ENCODE results near the gene RAB11A.

GRCh38 chr15:65863106-65863505 is 6.2 kb upstream of the RAB11A start:
- TF ChIP-seq RXRA (CRISPR knock-in tag; IDR thresholded peaks at IDR 0.05), result no peak
- TF ChIP-seq REL (CRISPR knock-in tag; conservative IDR thresholded peaks at IDR 0.05), result no peak
- TF ChIP-seq ZBED4 (CRISPR knock-in tag; IDR thresholded peaks at IDR 0.05; ENCODE audit: borderline replicate concordance), result no peak
- TF ChIP-seq TCF7 (IDR thresholded peaks at IDR 0.05; ENCODE audit: low read depth), result no peak
- no peak for TF ChIP-seq FOXK2 (IDR thresholded peaks at IDR 0.05)
- TF ChIP-seq ZNF34 (CRISPR knock-in tag; IDR thresholded peaks at IDR 0.05; ENCODE audit: borderline replicate concordance), result no peak
- TF ChIP-seq CEBPB (IDR thresholded peaks at IDR 0.05; ENCODE audit: borderline replicate concordance, low read depth, low read length), result no peak
- TF ChIP-seq SIX1 (CRISPR knock-in tag; IDR thresholded peaks at IDR 0.05; ENCODE audit: borderline replicate concordance), result no peak
- TF ChIP-seq MAX (IDR thresholded peaks at IDR 0.05), result no peak
- TF ChIP-seq RBM22 (optimal IDR thresholded peaks at IDR 0.05; ENCODE audit: low read length), result no peak

All from HepG2 (cell line).